ENCODE results near the gene PCDH15.

Gene PCDH15

DNA sequence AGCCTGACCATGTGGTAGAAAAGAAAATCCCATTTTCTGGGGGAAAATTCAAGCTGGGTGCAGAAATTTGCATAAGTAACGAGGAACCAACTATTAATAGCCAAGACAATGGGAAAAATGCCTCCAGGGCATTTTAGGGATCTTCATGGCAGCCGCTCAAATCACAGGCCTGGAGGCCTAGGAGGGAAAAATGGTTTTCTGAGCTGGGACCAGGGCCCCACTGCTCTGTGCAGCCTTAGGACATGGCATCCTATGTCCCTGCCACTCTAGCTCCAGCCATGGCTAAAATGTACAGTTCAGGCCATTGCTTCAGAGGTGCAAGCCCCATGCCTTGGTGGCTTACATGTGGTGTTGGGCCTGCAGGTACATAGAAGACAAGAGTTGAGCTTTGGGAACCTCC is 459.0 kb downstream of the PCDH15 start:
- H3K27ac Mint-ChIP-seq, result no peak overlapping the region
- ATAC-seq (ENCODE audit: low read depth) (no peak), DNase-seq (ENCODE audit: low spot score in 2 of 2) (no peak)
- no peaks in the 10 kb centered on the region for H3K36me3 Mint-ChIP-seq
- H3K4me3 Mint-ChIP-seq, result no peak overlapping the region
- peaks cover 9% of the 10 kb centered on the region for H3K9me3 Mint-ChIP-seq
- H3K27me3 Mint-ChIP-seq, result no peaks in the 10 kb centered on the region
- H3K4me1 Mint-ChIP-seq, result no peaks in the 10 kb centered on the region

DNA sequence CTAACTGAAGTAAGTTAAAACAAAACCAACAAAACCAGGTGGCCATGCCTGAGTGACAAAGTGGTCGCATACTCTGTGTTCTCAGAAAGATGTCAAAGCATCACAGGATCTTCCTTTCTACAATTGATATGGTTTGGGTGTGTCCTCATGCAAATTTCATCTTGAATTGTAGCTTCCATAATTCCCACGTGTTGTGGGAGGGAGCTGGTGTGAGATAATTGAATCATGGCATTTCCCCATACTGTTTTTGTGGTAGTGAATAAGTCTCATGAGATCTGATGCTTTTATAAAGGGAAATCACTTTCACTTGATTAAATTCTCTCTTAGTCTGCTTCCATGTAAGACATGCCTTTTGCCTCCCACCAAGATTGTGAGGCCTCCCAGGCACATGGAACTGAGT is 465.7 kb downstream of the PCDH15 start:
- no peaks in the 10 kb centered on the region for H3K27me3 Mint-ChIP-seq
- H3K4me1 Mint-ChIP-seq, result no peaks in the 10 kb centered on the region
- no peak overlapping the region for H3K4me3 Mint-ChIP-seq
- ATAC-seq (ENCODE audit: low read depth) (no peak), DNase-seq (ENCODE audit: low spot score in 2 of 2) (no peak)
- H3K27ac Mint-ChIP-seq, result no peak overlapping the region
- peaks cover 5% of the 10 kb centered on the region for H3K9me3 Mint-ChIP-seq
- no peaks in the 10 kb centered on the region for H3K36me3 Mint-ChIP-seq

DNA sequence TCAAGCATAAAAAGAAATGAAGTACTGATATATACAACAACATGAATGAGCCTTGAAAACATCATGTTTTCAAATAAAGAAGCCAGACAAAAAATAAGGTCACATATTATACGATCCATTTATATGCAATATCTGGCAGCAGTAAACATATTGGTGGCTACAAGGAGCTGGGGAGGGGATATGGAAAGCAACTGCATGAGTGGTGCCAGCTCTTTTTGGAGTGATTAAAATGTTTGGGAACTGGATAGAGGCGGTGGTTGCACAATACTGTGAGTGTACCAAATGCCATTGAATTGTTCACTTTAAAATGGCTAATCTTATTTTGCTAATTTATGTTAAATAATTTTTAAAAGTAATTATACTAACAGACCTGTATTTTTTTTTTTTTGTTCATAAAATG is 481.7 kb downstream of the PCDH15 start:
- H3K36me3 Mint-ChIP-seq, result no peaks in the 10 kb centered on the region
- peaks cover 4% of the 10 kb centered on the region for H3K9me3 Mint-ChIP-seq
- no peaks in the 10 kb centered on the region for H3K4me1 Mint-ChIP-seq
- DNase-seq (ENCODE audit: low spot score in 2 of 2), result no peak
- H3K27ac Mint-ChIP-seq, result no peak overlapping the region
- no peaks in the 10 kb centered on the region for H3K27me3 Mint-ChIP-seq
- ATAC-seq (ENCODE audit: low read depth), result no peak
- H3K4me3 Mint-ChIP-seq, result no peak overlapping the region

DNA sequence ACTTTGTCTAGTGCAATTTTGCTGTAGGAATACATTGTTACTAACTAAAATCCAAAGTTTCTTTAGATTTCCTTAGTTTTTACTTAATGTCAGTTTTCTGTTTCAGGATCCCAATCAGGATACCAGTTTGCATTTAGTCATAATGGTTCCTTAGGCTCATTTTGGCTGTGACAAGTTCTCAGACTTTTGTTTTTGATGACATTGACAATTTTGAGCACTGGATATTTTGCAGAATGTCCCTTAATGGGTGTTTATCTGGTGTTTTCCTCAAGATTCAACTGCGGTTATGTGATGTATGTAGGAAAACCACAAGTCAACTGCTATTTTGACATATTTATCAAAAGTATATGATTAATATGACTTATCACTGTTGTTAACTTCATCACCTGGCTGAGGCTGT is 482.6 kb downstream of the PCDH15 start:
- Mint-ChIP-seq H3K27me3 (no peaks in the 10 kb centered on the region), H3K4me1 (no peaks in the 10 kb centered on the region), H3K4me3 (no peak overlapping the region), H3K36me3 (no peaks in the 10 kb centered on the region), H3K27ac (no peak overlapping the region), H3K9me3 (peaks cover 4% of the 10 kb centered on the region)
- no peak for DNase-seq (ENCODE audit: low spot score in 2 of 2)
- no peak for ATAC-seq (ENCODE audit: low read depth)

DNA sequence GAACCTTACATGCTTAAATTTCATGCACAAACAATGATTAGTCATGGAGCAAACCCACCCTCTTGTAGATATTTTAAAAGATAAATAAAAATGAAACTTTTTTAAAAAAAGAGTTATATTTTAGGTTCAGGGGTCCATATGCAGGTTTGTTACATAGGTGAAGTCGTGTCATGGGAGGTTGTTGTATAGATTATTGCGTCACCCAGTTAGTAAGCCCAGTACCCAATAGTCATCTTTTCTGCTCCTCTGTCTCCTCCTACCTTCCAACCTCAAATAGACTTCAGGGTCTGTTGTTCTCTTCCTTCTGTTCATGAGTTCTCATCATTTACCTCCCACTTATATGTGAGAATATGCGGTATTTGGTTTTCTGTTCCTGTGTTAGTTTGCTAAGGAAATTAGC is 486.6 kb downstream of the PCDH15 start:
- no peak overlapping the region for H3K27ac Mint-ChIP-seq
- DNase-seq (ENCODE audit: low spot score in 2 of 2), result no peak
- H3K4me1 Mint-ChIP-seq, result no peaks in the 10 kb centered on the region
- H3K27me3 Mint-ChIP-seq, result no peaks in the 10 kb centered on the region
- ATAC-seq (ENCODE audit: low read depth), result no peak
- peaks cover 5% of the 10 kb centered on the region for H3K9me3 Mint-ChIP-seq
- no peaks in the 10 kb centered on the region for H3K36me3 Mint-ChIP-seq
- no peak overlapping the region for H3K4me3 Mint-ChIP-seq

DNA sequence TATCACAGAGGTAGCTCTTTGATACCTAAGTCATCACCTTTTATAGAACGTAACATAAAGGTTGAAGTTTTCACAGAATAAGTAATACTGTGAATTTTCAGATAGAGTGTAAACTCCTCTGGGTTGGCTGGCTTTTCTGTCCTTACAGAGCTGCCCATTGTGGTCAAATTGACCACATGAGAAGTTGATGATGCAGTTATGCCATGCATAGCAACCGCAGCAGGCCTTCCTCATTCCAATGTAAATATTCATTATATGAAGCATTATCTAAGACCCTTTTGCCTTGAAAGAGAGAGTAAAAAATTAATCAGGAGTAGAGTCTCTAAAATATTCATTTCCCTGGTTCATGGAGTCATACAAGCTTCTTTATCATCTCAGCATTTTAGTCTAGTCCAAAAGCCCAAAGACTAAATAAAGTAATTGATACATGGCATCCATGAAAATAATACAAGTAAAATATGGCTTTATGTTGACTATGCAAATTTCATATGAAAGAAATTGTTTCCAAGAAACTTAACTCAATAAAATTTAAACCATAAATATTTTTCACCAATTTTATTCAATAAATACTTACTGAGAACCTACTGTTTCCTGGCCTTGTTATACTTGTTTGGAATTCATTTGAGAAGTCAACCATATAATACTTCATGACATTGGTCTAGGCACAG is 516.4 kb downstream of the PCDH15 start:
- Mint-ChIP-seq H3K4me3 (no peak overlapping the region), H3K9me3 (peaks cover 4% of the 10 kb centered on the region), H3K4me1 (no peaks in the 10 kb centered on the region), H3K27ac (no peak overlapping the region), H3K36me3 (no peaks in the 10 kb centered on the region), H3K27me3 (no peaks in the 10 kb centered on the region)
- ATAC-seq (ENCODE audit: low read depth) (no peak), DNase-seq (ENCODE audit: low spot score in 2 of 2) (no peak)

DNA sequence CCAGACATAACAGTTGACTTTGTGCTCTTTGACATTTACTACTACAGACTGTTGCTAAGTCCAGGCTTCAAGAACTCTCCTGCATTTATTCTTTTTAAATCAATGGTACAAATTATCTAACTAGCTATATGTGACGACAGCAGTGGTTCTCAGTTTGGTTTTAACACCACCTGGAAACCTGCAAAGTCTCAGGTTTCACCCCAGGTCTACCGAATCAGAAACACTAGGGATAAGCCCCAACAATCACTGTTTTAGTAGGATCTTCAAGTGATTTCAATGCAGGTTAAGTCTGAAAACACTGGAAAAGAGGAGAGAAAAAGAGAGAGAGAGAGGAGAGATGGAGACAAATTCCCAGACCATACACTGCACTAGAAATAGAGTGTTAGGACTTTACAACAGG is 519.0 kb downstream of the PCDH15 start:
- H3K27me3 Mint-ChIP-seq, result no peaks in the 10 kb centered on the region
- no peak overlapping the region for H3K27ac Mint-ChIP-seq
- no peak overlapping the region for H3K4me3 Mint-ChIP-seq
- no peaks in the 10 kb centered on the region for H3K36me3 Mint-ChIP-seq
- H3K4me1 Mint-ChIP-seq, result no peaks in the 10 kb centered on the region
- ATAC-seq (ENCODE audit: low read depth) (no peak), DNase-seq (ENCODE audit: low spot score in 2 of 2) (no peak)
- peaks cover 6% of the 10 kb centered on the region for H3K9me3 Mint-ChIP-seq

DNA sequence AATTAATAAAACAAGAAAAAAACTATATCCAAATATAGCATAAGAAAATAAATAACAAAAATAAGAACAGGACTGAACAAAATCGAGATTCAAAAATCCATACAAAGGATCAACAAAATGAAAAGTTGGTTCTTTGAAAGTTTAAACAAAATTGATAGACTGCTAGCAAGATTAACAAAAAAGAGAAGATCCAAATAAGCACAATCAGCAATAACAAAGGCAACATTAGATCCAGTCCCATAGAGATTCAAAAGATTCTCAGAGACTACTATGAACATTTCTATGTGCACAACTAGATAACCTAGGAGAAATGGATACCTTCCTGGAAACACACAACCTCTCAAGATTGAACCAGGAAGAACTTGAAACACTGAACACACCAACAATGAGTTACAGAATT is 534.6 kb downstream of the PCDH15 start:
- no peaks in the 10 kb centered on the region for H3K27me3 Mint-ChIP-seq
- H3K4me1 Mint-ChIP-seq, result no peaks in the 10 kb centered on the region
- H3K36me3 Mint-ChIP-seq, result no peaks in the 10 kb centered on the region
- H3K27ac Mint-ChIP-seq, result no peak overlapping the region
- H3K4me3 Mint-ChIP-seq, result no peak overlapping the region
- ATAC-seq (ENCODE audit: low read depth) (no peak), DNase-seq (ENCODE audit: low spot score in 2 of 2) (no peak)
- H3K9me3 Mint-ChIP-seq, result peaks cover 5% of the 10 kb centered on the region

DNA sequence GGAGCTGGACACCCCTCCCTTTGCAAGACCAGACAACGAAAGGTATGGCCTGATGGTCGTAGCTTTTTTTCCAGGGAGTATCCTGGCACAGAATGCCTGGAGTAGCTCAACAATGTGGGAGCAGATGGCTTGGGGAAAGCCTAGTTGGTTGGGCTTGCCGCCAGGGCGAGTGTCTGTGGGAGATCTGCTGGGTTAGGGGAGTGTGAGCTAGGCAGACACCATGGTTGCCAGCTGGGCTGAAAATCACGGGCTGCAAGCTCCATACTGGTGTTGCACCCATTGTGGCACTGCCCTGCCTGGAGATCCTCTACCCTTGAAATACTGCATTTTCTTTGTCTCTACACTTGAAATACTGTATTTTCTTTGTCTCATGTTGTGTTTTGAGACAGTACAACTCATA is 538.3 kb downstream of the PCDH15 start:
- H3K36me3 Mint-ChIP-seq, result no peaks in the 10 kb centered on the region
- H3K9me3 Mint-ChIP-seq, result peaks cover 4% of the 10 kb centered on the region
- DNase-seq (ENCODE audit: low spot score in 2 of 2) (no peak), ATAC-seq (ENCODE audit: low read depth) (no peak)
- H3K27me3 Mint-ChIP-seq, result no peaks in the 10 kb centered on the region
- H3K4me1 Mint-ChIP-seq, result no peaks in the 10 kb centered on the region
- no peak overlapping the region for H3K4me3 Mint-ChIP-seq
- H3K27ac Mint-ChIP-seq, result no peak overlapping the region

DNA sequence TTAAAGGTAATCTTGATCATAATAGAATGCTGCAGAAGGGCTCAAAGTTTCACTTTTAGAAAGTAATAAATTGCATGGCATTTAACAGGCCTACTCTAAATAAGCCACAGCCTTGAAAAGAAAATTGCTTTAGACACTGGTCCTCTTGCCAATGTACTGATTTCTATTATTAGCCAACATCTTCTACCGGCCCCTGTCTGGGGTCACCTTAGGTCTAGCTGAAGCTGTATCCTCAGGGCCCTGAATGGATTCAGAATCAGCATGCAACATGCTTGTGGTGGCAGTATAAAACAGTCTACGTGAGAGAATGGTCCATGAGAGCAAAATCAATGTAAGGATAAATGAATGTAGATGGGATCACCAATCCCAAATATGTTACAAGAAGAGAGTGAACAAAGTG is 541.9 kb downstream of the PCDH15 start:
- no peak for DNase-seq (ENCODE audit: low spot score in 2 of 2)
- no peak for ATAC-seq (ENCODE audit: low read depth)
- H3K36me3 Mint-ChIP-seq, result no peaks in the 10 kb centered on the region

DNA sequence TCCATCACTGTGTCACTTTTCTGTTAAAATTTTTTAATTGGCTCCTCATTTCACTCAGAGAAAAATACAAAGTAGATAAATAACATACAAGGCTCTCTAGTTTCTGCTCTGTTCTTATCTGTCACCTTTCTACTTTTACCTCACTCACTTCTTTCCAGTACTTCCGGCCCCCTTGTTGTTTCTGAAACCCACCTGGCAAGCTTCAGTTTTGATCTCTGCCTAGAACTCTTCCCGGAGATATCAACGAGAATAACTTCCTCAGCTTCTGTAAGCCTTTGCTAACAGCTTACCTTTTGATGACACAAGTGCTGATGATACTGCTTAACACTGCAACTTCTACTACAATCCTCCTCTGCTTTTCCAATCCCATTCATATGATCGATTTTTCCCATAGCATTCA is 566.2 kb downstream of the PCDH15 start:
- DNase-seq (ENCODE audit: low spot score in 2 of 2), result no peak
- H3K27me3 Mint-ChIP-seq, result no peaks in the 10 kb centered on the region
- peaks cover 3% of the 10 kb centered on the region for H3K9me3 Mint-ChIP-seq
- H3K27ac Mint-ChIP-seq, result no peak overlapping the region
- no peaks in the 10 kb centered on the region for H3K36me3 Mint-ChIP-seq
- no peak overlapping the region for H3K4me3 Mint-ChIP-seq
- H3K4me1 Mint-ChIP-seq, result no peaks in the 10 kb centered on the region
- ATAC-seq (ENCODE audit: low read depth), result no peak

More for the DNA sequence above, 541.9 kb downstream of the PCDH15 start:
- Mint-ChIP-seq H3K27me3 (no peaks in the 10 kb centered on the region), H3K9me3 (peaks cover 2% of the 10 kb centered on the region), H3K4me3 (no peak overlapping the region), H3K27ac (no peak overlapping the region), H3K4me1 (no peaks in the 10 kb centered on the region)

DNA sequence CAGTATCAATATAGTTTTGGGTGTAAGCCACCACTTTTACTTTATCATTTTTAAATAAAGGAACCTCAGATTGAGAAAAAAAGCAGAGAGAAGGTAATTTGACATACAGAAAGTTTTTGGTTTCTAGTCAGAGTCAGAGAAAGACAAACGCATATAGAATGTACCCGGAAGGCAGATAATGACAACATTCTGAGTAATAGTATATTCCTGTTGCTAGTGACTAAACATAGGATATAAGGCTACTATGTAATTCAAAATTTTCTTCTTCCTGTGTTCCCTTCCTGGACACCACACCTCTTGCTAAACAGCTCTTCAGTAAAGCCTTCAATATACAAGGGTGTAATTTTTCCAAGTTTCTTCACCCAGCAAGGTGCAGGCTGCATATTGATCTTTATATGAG is 597.6 kb downstream of the PCDH15 start:
- Mint-ChIP-seq H3K27ac (no peak overlapping the region), H3K36me3 (no peaks in the 10 kb centered on the region), H3K27me3 (no peaks in the 10 kb centered on the region), H3K9me3 (peaks cover 7% of the 10 kb centered on the region), H3K4me1 (no peaks in the 10 kb centered on the region), H3K4me3 (no peak overlapping the region)
- no peak for ATAC-seq (ENCODE audit: low read depth)
- DNase-seq (ENCODE audit: low spot score in 2 of 2), result no peak

DNA sequence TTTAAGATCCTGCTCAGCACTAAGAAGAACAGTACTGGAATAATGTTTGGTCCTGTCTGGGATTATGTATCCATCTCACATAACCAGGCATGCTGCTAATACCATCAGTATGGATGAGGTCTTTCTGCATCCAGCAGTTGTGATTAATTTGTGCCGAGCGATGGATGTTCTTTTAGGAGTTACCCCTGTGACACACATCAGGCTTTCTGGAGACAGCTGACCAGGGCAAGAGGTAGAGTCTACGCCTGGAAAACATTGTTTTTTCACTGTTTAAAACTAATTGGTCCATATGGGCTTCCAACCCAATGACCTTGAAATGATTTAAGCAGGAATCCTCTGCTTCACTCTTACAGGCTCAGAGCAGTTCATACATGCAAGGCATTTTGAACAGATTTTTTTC is 603.0 kb downstream of the PCDH15 start:
- ATAC-seq (ENCODE audit: low read depth), result no peak
- no peaks in the 10 kb centered on the region for H3K27me3 Mint-ChIP-seq

DNA sequence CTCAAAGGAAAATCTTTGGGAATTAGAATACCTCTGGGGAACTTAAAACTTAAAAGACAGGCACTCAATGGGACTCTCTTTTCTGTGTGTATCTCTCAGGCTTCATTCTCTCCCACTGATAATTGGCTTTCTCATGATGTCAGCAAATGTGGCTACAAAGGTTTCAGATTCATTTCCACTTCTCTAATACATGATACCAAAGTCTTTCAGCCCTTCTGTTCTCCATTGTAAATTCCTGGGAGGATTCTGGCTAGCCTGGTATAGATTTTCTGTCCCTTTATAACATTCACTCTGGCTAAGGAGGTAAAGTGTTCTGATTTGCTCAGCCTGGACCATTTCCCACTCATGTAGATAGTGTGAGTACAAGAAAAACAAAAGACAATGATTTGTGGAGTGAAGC is 606.2 kb downstream of the PCDH15 start:
- H3K4me3 Mint-ChIP-seq, result no peak overlapping the region
- ATAC-seq (ENCODE audit: low read depth) (no peak), DNase-seq (ENCODE audit: low spot score in 2 of 2) (no peak)
- H3K9me3 Mint-ChIP-seq, result peaks cover 4% of the 10 kb centered on the region
- no peaks in the 10 kb centered on the region for H3K4me1 Mint-ChIP-seq
- no peaks in the 10 kb centered on the region for H3K27me3 Mint-ChIP-seq
- H3K27ac Mint-ChIP-seq, result no peak overlapping the region
- no peaks in the 10 kb centered on the region for H3K36me3 Mint-ChIP-seq

More for the DNA sequence above, 603.0 kb downstream of the PCDH15 start:
- DNase-seq (ENCODE audit: low spot score in 2 of 2), result no peak
- Mint-ChIP-seq H3K4me1 (no peaks in the 10 kb centered on the region), H3K4me3 (no peak overlapping the region), H3K36me3 (no peaks in the 10 kb centered on the region), H3K27ac (no peak overlapping the region), H3K9me3 (peaks cover 6% of the 10 kb centered on the region)

DNA sequence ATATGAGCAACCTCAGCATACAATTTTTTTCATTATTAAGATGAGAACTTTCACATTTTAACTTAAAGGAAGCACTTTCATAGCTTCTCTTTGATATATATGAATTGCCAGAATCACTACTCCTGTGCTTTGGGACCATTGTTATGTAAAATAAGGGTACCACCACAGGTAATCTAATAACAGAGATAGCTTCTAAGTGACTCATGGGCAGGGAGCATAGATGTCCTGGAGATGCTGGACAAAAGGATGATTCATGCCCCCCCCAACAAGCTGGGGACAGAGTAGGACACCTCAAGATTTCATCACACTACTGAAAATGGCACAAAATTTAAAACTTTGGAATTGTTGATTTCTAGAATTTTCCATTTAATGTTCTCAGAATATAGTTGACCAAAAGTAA is 641.1 kb downstream of the PCDH15 start:
- Mint-ChIP-seq H3K36me3 (no peaks in the 10 kb centered on the region), H3K4me1 (no peaks in the 10 kb centered on the region), H3K4me3 (no peak overlapping the region), H3K27ac (no peak overlapping the region), H3K9me3 (peaks cover 9% of the 10 kb centered on the region), H3K27me3 (no peaks in the 10 kb centered on the region)
- ATAC-seq (ENCODE audit: low read depth) (no peak), DNase-seq (ENCODE audit: low spot score in 2 of 2) (no peak)

All from memory B cell (primary cell).